GM12874 (cell line): ENCODE results near the gene GAD2.

Experiments used
- CTCF ChIP-seq: IDR thresholded peaks from 2 replicates; pipeline ENCODE4 v1.5.1; 2011; ENCODE audit warnings: low read depth, mild to moderate bottlenecking, control low read depth, low read length, moderate library complexity; ENCODE audit not compliant: insufficient read depth

The GAD2 gene

DNA sequence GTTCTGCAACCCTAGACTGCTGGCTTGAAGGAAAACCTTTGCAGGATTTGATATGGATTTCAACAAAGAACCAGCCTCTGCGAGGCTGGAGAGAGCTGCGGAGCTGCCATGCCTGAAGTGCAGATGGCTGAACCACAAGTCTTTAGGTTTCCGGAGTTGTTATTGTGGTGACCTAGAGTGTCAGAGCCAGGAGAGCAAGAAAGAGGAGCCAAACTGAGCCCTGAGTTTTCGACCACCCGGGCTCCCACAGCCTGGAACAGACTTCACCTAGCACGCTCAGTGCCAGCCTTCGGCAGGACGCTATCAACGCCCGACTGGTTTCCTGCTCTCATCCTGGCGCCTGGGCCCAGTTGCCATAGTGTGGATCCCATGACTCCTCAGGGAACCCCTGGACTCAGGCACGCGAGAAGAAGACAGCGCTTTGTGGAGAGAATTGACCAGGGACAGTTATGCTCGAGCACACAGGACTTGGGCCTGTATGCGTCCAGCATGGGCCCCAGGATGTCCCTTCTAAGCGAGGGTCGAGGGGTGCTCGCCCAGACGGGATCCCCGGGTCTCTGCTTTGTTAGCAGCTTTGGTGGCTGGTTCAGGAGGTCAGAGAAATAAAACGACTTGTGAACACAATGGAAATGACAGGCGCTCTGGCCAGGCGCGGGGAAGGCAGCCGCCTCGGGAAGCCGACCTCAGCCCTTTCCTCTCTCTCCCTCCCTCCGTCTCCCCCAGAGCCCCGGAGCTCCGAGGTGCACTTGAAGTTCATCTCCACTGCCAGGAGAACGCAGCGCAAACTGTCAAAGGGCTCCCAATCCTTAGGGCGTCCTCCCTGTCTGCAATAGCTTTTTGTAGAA lies 1.8 kb upstream of the GAD2 start:
- TF ChIP-seq CTCF: no peak

GRCh38 chr10:26215396-26215934 lies 1.1 kb upstream of the GAD2 start:
- no peak for TF ChIP-seq CTCF

- TF ChIP-seq CTCF: no peak
Observed at GRCh38 chr10:26215935-26216584, 514 bp upstream of the GAD2 start.

DNA sequence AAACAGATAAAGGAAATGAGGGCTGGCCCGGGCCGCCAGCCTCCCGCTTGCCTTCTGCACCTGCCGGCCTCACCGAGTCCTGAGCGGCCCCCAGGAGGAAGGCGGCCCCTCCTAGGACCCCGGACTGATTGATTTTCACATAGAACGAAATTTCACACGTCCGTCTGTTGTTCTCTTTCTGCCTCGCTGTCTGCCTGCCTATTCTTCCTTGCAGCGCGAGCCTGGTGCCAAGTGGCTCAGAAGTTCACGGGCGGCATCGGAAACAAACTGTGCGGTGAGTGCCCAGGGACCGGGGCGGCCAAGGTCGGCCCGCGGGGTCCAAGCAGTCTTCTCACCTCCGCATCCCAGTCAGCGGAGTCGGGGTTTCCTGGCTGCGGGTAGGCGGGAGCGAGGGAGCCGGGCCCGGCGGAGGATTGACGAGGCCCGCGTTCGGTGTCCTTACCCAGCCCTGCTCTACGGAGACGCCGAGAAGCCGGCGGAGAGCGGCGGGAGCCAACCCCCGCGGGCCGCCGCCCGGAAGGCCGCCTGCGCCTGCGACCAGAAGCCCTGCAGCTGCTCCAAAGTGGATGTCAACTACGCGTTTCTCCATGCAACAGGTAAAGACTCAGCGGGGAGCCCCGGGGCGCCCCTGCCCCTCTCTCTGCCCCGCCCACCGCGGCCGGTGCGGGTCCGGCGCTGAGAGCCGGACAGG lies 967 bp downstream of the GAD2 start:
- no peak for TF ChIP-seq CTCF

GRCh38 chr10:26219676-26220075 lies 3.1 kb downstream of the GAD2 start:
- TF ChIP-seq CTCF: no peak

DNA sequence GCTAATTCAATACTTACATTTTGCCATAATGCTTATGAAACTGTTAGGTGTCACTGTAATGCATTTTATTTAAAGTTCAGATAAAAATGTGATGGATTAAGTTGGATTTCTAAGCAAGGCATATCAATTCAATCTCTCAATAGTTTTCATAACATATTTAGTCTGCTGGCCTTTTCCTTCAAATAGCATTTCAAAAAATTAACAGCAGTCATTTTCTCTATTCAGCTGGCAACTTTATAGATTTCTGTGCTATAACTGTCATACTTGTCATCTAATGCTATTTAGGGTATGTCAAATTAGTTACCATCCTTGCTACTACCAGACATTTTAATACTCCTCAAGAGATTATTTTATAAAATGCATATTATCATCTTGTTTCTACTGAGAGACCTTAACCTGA lies 4.3 kb downstream of the GAD2 start:
- TF ChIP-seq CTCF: no peak

- TF ChIP-seq CTCF: no peak
Observed at GRCh38 chr10:26221541-26221940, 5.0 kb downstream of the GAD2 start.
